Endothelial cell of umbilical vein (primary cell): ENCODE data around the gene NLGN1. TPM values are rescaled to one million over a fixed set of nuclear protein-coding genes. Genes with fewer than 3 reads are reported as not detected.

Source experiments
- BruUV-seq: library from RNA; stranded (reverse); fragments of 400-500 nt; replicated peaks from 2 replicates; lab custom pipeline; 2021; lab: Mats Ljungman, UMichigan
- CTCF ChIA-PET: fragments of 300-600, 350-600 bp; sonication (Branson Sonifier 250); formaldehyde crosslinking; loops from one replicate; lab custom pipeline; 2021; ENCODE audit warnings: antibody characterized with exemption, inconsistent platforms; lab: Charles Lee
- POLR2A ChIA-PET: fragments of 300-600, 350-600 bp; sonication (Branson Sonifier 250); formaldehyde crosslinking; loops from one replicate; lab custom pipeline; 2021; ENCODE audit warnings: antibody characterized with exemption, inconsistent platforms; lab: Charles Lee
- DNase-seq: peaks from one replicate; pipeline ENCODE4 v3.0.0-alpha.2; 2011; ENCODE audit warnings: low read depth, low spot score
- FAIRE-seq: peaks from 2 replicates; lab custom pipeline; 2011; peaks lifted over from hg19 to GRCh38; lab: Jason Lieb, UNC
- H2AFZ ChIP-seq: 2 replicates; pipeline ENCODE4 v1.6.0; 2012; ENCODE audit warnings: low read depth, low read length, control low read depth, inconsistent platforms
- H3K27ac ChIP-seq: 2 replicates; pipeline ENCODE4 v1.5.1; 2011; ENCODE audit warnings: low read depth, mild to moderate bottlenecking, control low read depth, low read length, moderate library complexity; ENCODE audit not compliant: insufficient read depth
- H3K27me3 ChIP-seq, 2 experiments: 2 replicates each; pipeline versions ENCODE4 v1.6.0 to v1.6.1; 2011; ENCODE audit warnings: low read length in 2 of 2, mixed read lengths in 1 of 2; ENCODE audit not compliant: control insufficient read depth in 2 of 2, insufficient read depth in 2 of 2
- H3K36me3 ChIP-seq, 2 experiments: 2 replicates in 1 of 2; 3 replicates in 1 of 2; pipeline ENCODE4 v1.5.1; 2011; ENCODE audit warnings: low read length in 2 of 2, mild to moderate bottlenecking in 1 of 2, moderate library complexity in 1 of 2; ENCODE audit not compliant: control insufficient read depth in 2 of 2, insufficient read depth in 2 of 2; ENCODE audit errors: extremely low read depth in 1 of 2
- H3K4me1 ChIP-seq: 3 replicates; pipeline ENCODE4 v1.5.1; 2011; ENCODE audit warnings: mild to moderate bottlenecking, low read length; ENCODE audit not compliant: control insufficient read depth, insufficient read depth; ENCODE audit errors: extremely low read depth
- H3K4me2 ChIP-seq: 2 replicates; pipeline ENCODE4 v1.6.1; 2011; ENCODE audit warnings: low read length, control low read depth, mixed read lengths; ENCODE audit not compliant: insufficient read depth
- H3K4me3 ChIP-seq, 3 experiments: fragments of 200-600 bp in 1 of 3; sonication (generic), shearing (Covaris generic) in 1 of 3; replicated peaks in 1 of 3; 2 replicates each; pipeline ENCODE4 v1.5.1; 2011 to 2016; ENCODE audit warnings: control low read depth in 3 of 3, low read length in 3 of 3, mild to moderate bottlenecking in 2 of 3, inconsistent platforms in 1 of 3, low read depth in 1 of 3, moderate library complexity in 1 of 3; ENCODE audit not compliant: insufficient read depth in 1 of 3
- H3K79me2 ChIP-seq: 2 replicates; pipeline ENCODE4 v1.6.0; 2012; ENCODE audit warnings: low read length, inconsistent platforms; ENCODE audit not compliant: control insufficient read depth, insufficient read depth
- H3K9ac ChIP-seq: replicated peaks from 2 replicates; pipeline ENCODE3; 2011; ENCODE audit warnings: low read length, control low read depth; ENCODE audit not compliant: insufficient read depth; ENCODE audit errors: extremely low read depth
- H3K9me1 ChIP-seq: replicated peaks from 3 replicates; pipeline ENCODE4 v1.6.0; 2011; ENCODE audit warnings: mild to moderate bottlenecking, low read length; ENCODE audit not compliant: control insufficient read depth, insufficient read depth; ENCODE audit errors: extremely low read depth
- H3K9me3 ChIP-seq: replicated peaks from 2 replicates; pipeline ENCODE4 v1.5.1; 2012; ENCODE audit warnings: low read length, inconsistent platforms; ENCODE audit not compliant: control insufficient read depth, insufficient read depth
- H4K20me1 ChIP-seq: replicated peaks from 2 replicates; pipeline ENCODE3; 2011; ENCODE audit warnings: mild to moderate bottlenecking, low read length; ENCODE audit not compliant: control insufficient read depth, insufficient read depth; ENCODE audit errors: extremely low read depth
- CTCF ChIP-seq, 2 donors: IDR thresholded peaks; 1 replicate in 1 of 2; 2 replicates in 1 of 2; pipeline ENCODE4 v1.5.1; 2011; ENCODE audit warnings: low read length in 2 of 2, mild to moderate bottlenecking in 2 of 2, moderate library complexity in 2 of 2, control low read depth in 1 of 2, inconsistent platforms in 1 of 2, low read depth in 1 of 2; ENCODE audit not compliant: insufficient read depth in 1 of 2; ENCODE audit errors: extremely low read depth in 1 of 2
- EZH2 ChIP-seq: IDR thresholded peaks from 2 replicates; pipeline ENCODE4 v1.6.1; 2012; ENCODE audit warnings: borderline replicate concordance, low read depth, mild to moderate bottlenecking, moderate library complexity, low read length, inconsistent platforms; ENCODE audit not compliant: severe bottlenecking
- FOS ChIP-seq: IDR thresholded peaks from 2 replicates; pipeline ENCODE4 v1.6.1; 2011; ENCODE audit warnings: mild to moderate bottlenecking, low read length, moderate library complexity, borderline replicate concordance; ENCODE audit not compliant: insufficient read depth
- GATA2 ChIP-seq: IDR thresholded peaks from 2 replicates; pipeline ENCODE4 v1.7.0; 2011; ENCODE audit warnings: low read depth, mild to moderate bottlenecking, moderate library complexity, mixed read lengths, low read length; ENCODE audit not compliant: insufficient read length, insufficient read depth
- JUN ChIP-seq: IDR thresholded peaks from 2 replicates; pipeline ENCODE4 v1.6.1; 2011; ENCODE audit warnings: borderline replicate concordance, low read depth; ENCODE audit not compliant: insufficient read length, insufficient read depth
- MAX ChIP-seq: IDR thresholded peaks from 2 replicates; pipeline ENCODE4 v1.6.1; 2011; ENCODE audit not compliant: insufficient read depth, insufficient read length
- MYC ChIP-seq: IDR thresholded peaks from one replicate; pipeline ENCODE4 v1.6.1; 2011; ENCODE audit warnings: mild to moderate bottlenecking, low read depth, low read length
- POLR2A ChIP-seq: IDR thresholded peaks from 2 replicates; pipeline ENCODE4 v1.6.1; 2012; ENCODE audit warnings: low read depth, mild to moderate bottlenecking, control low read depth, low read length
- POLR2AphosphoS5 ChIP-seq: IDR thresholded peaks from 2 replicates; pipeline ENCODE4 v1.6.1; 2012; ENCODE audit warnings: low read depth, mild to moderate bottlenecking, control low read depth, low read length, moderate library complexity; ENCODE audit not compliant: insufficient read depth
- dilution Hi-C: fragments of 300-500 bp; cut with MboI; formaldehyde crosslinking; loops from one replicate; pipeline ENCODE4 v1.15.0; 2019; ENCODE audit warnings: low sequenced_read_pairs; ENCODE audit not compliant: extremely low pct_ligation_motif_present
- intact Hi-C: fragments of 100-400 bp; cut with micrococcal nuclease; formaldehyde crosslinking; loops from one replicate; pipeline ENCODE4 v1.10.0; 2022
- polyA plus RNA-seq, 4 experiments: library from polyadenylated mRNA; depleted of rRNA in 3 of 4; stranded (reverse) in 3 of 4; unstranded in 1 of 4; fragments of >200 nt; gene quantifications; 2 replicates each; pipeline versions ENCODE4 v1.2.1 to v1.2.3, GENCODE V29; 2011 to 2012; ENCODE audit warnings: missing spikeins in 1 of 4
- total RNA-seq: library from RNA; stranded (reverse); gene quantifications from 2 replicates; pipeline ENCODE4 v1.2.3, GENCODE V29; 2021

The NLGN1 gene
- total and polyA plus RNA-seq, 2 donors (not counting 3 experiments of a cell fraction or from before 2014, with no cell fraction given), result 7.9 to 16.3 TPM

GRCh38 chr3:173870976-173871375 lies 473.4 kb downstream of the NLGN1 start:
- H3K4me2 ChIP-seq, result no peak overlapping the region
- CTCF ChIA-PET, result interaction anchor here (1.0 to 1.7 kb wide), 4 partner anchors 8 to 101 kb away, joined by 3 to 5 read pairs (median 3); no protein-coding TSS in a partner anchor
- H3K9me3 ChIP-seq, result no peaks in the 10 kb centered on the region
- POLR2A ChIA-PET, result no interaction called here
- no peaks in the 10 kb centered on the region for H3K36me3 ChIP-seq
- no peaks in the 10 kb centered on the region for H4K20me1 ChIP-seq
- no peak overlapping the region for H3K4me3 ChIP-seq
- H3K79me2 ChIP-seq, result no peaks in the 10 kb centered on the region
- H3K27me3 ChIP-seq, result no peaks in the 10 kb centered on the region
- no TSS peak for BruUV-seq
- H3K9me1 ChIP-seq, result no peaks in the 10 kb centered on the region
- FAIRE-seq (no peak), DNase-seq (no peak)
- no peak for TF ChIP-seq EZH2
- no peak for TF ChIP-seq CTCF (IDR thresholded peaks at IDR 0.05; ENCODE audit: extremely low read depth in 1 of 2, insufficient read depth in 1 of 2, low read depth in 1 of 2, low read length in 2 of 2)
- no peak for TF ChIP-seq POLR2A
- TF ChIP-seq MYC, result no peak
- TF ChIP-seq JUN, result no peak
- no peak for TF ChIP-seq GATA2
- TF ChIP-seq MAX, result no peak
- no peak for TF ChIP-seq POLR2AphosphoS5
- no peak for TF ChIP-seq FOS
- no peak overlapping the region for H2AFZ ChIP-seq
- no peak overlapping the region for H3K27ac ChIP-seq
- no peaks in the 10 kb centered on the region for H3K4me1 ChIP-seq
- dilution Hi-C loops (no loop called here), intact Hi-C loops (no loop called here)
- no peak overlapping the region for H3K9ac ChIP-seq
